Stimulated activated CD8-positive, alpha-beta memory T cell treated with anti-CD3 and anti-CD28 coated beads, Interleukin-2, amount 100 ng/mL, for 48 hours (primary cell): ENCODE measurements around the gene CLDN12.
"Not testable (repeated sequence)": the region's sequence is repeated elsewhere in the genome, so short reads cannot be mapped to it uniquely, and the experiment has no call there.

Experiments
- DNase-seq, 2 donors: peaks; one replicate each; pipeline ENCODE4 v3.0.0-alpha.2; 2020; ENCODE audit warnings: low read depth in 2 of 2

The CLDN12 gene

GRCh38 chr7:90433221-90433620 is 30.0 kb downstream of the CLDN12 start:
- DNase-seq, result no peak

GRCh38 chr7:90445633-90446032 is 42.4 kb downstream of the CLDN12 start:
- DNase-seq, result no peak

- DNase-seq, result no peak
Observed at GRCh38 chr7:90446137-90446899, 43.1 kb downstream of the CLDN12 start.

GRCh38 chr7:90453259-90453891 is 50.1 kb downstream of the CLDN12 start:
- DNase-seq, result no peak

- DNase-seq, result no peak
Observed at GRCh38 chr7:90453931-90454330, 50.7 kb downstream of the CLDN12 start.

GRCh38 chr7:90455163-90456030 is 52.1 kb downstream of the CLDN12 start:
- no peak for DNase-seq

GRCh38 chr7:90458104-90458503 is 54.8 kb downstream of the CLDN12 start:
- no peak for DNase-seq

GRCh38 chr7:90459888-90460287 is 56.6 kb downstream of the CLDN12 start:
- no peak for DNase-seq

GRCh38 chr7:90461219-90461618 is 58.0 kb downstream of the CLDN12 start:
- no peak for DNase-seq

GRCh38 chr7:90463151-90463628 is 59.9 kb downstream of the CLDN12 start:
- not testable (repeated sequence) for DNase-seq
